MG63 (cell line): ENCODE measurements around the gene SBDS. TPM values are rescaled to one million over a fixed set of nuclear protein-coding genes. Genes with fewer than 3 reads are reported as not detected.

Experiments
- DNase-seq: peaks from one replicate; pipeline ENCODE4 v3.0.0-alpha.2; 2020
- H3K27me3 ChIP-seq: fragments of 250-450 bp; sonication (Bioruptor Pico); 2 replicates; pipeline ENCODE4 v1.5.1; 2020; ENCODE audit warnings: mild to moderate bottlenecking, moderate library complexity
- H3K36me3 ChIP-seq: fragments of 250-450 bp; sonication (Bioruptor Pico); 2 replicates; pipeline ENCODE4 v1.5.1; 2020; ENCODE audit warnings: mild to moderate bottlenecking, moderate library complexity
- H3K4me3 ChIP-seq: fragments of 250-450 bp; sonication (Bioruptor Pico); 2 replicates; pipeline ENCODE4 v1.5.1; 2020; ENCODE audit warnings: mild to moderate bottlenecking, moderate library complexity
- H3K9me3 ChIP-seq: fragments of 250-450 bp; sonication (Bioruptor Pico); 2 replicates; pipeline ENCODE4 v1.5.1; 2020; ENCODE audit warnings: mild to moderate bottlenecking, moderate library complexity
- total RNA-seq: library from RNA; depleted of rRNA; stranded (reverse); fragments of >200 nt; shearing (Covaris generic); gene quantifications from 2 replicates; pipeline ENCODE4 v1.2.3, GENCODE V29; 2014; ENCODE audit warnings: low replicate concordance; rRNA removed

The SBDS gene
- total RNA-seq, 1 experiment from 2014 or later, result 71.7 TPM

DNA sequence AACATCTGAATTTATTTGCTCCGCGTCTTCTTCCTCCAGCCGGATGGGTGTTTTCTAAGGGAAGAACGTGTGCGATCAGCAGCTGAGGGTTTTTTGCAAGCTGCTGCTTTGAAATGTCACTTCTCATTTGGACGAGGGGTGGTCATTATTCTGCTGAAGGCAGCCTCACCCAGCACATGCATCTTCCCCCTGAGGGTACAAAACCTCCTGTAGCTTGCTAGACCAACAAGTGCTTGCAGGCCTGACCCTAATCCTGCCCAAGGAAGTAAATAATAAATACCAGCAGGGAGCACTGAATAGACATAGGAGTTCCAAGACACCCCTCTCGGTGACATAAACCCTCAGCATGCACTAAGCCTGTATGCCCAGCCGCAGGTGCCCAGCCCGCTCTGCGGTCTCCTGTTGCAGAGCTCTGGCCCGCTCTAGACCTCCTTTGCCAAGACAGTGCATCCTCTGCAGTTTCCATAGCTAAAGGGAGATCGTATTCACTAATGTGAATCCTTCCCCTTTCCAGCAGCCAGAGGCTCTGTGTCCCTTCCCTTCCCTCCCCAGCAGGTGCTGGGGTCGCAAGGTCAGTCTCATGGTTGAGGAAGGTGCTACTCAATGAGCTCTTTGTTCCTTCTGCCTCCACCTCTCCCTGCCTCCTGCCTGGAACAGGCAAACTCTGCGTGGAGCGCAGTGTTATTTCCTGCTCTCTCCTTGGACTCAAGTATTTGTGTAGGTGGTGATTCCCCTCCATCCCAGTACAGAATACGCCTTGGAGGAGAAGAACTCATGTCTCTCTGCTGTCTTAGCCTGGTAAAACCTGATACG, 36.6 kb downstream of the SBDS start:
- no peak overlapping the region for H3K4me3 ChIP-seq

DNA sequence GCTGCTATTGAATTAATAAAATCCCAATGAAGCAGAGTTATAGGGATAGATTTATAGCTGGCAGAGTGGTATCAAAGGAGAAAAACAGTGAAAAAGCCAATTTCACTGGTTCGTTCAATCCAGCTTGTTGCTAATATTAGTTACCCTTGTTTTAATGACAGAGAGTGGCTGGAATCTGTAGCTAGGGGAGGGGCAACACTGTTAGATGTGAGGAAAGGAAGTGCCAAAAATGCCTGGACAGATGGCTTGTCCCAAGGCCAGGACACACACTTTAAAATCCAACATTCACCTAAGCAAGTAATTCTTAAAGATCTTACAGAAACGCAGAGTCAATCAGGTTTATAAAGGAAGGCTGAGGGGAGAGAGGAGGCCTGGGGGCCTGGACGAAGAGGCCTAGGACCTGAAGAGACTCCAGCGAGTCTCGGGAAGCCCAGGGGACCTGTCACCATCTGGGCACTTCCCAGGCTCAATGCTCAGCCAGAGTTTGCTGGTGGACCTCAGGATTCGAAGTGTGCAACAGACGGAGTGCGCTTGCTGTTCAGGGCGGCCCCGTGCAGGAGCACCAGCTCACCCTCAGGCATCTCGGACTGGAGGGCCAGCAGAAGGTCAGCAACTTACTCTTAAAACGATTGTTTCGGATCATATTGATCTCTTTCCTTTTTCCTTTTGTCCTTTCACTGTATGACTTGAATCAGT, 37.6 kb downstream of the SBDS start:
- DNase-seq, result no peak
- Histone ChIP-seq H3K9me3 (no peaks in the 10 kb centered on the region), H3K27me3 (no peaks in the 10 kb centered on the region), H3K4me3 (no peak overlapping the region), H3K36me3 (peaks cover 6% of the 10 kb centered on the region; the same call in 1 of the 2 replicates)

More for the DNA sequence above, 36.6 kb downstream of the SBDS start:
- peaks cover 6% of the 10 kb centered on the region; the same call in 1 of the 2 replicates for H3K36me3 ChIP-seq
- H3K9me3 ChIP-seq, result no peaks in the 10 kb centered on the region
- H3K27me3 ChIP-seq, result no peaks in the 10 kb centered on the region
- DNase-seq, result no peak

DNA sequence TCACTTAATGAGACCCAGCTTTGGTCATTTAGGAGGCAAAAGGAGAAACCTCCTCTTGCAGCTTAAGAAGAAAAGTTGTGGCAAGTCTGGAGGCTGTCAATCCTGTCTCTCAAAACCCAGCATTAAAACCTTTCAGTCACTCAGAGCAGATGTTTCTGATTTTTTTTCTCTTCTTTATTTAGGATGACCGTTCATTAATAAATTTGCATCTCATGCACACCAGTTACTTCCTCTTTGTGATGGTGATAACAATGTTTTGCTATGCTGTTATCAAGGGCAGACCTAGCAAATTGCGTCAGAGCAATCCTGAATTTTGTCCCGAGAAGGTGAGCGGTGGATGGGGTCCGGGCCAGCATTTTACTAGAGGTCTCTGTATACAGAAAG, 42.4 kb downstream of the SBDS start:
- DNase-seq, result no peak
- peaks cover 18% of the 10 kb centered on the region for H3K36me3 ChIP-seq

GRCh38 chr7:66952343-66953043, 42.9 kb downstream of the SBDS start:
- Histone ChIP-seq H3K4me3 (no peak overlapping the region), H3K27me3 (no peaks in the 10 kb centered on the region), H3K9me3 (no peaks in the 10 kb centered on the region), H3K36me3 (peaks cover 18% of the 10 kb centered on the region)
- DNase-seq, result peak; percentile 81

More for the DNA sequence above, 42.4 kb downstream of the SBDS start:
- no peak overlapping the region for H3K4me3 ChIP-seq
- H3K27me3 ChIP-seq, result no peaks in the 10 kb centered on the region
- H3K9me3 ChIP-seq, result no peaks in the 10 kb centered on the region

GRCh38 chr7:66950763-66951162, 44.6 kb downstream of the SBDS start:
- H3K36me3 ChIP-seq, result peaks cover 15% of the 10 kb centered on the region
- H3K4me3 ChIP-seq, result no peak overlapping the region
- no peaks in the 10 kb centered on the region for H3K27me3 ChIP-seq
- no peaks in the 10 kb centered on the region for H3K9me3 ChIP-seq
- no peak for DNase-seq

- DNase-seq, result no peak
- no peak overlapping the region for H3K4me3 ChIP-seq
These were observed 45.1 kb downstream of the SBDS start for GRCh38 chr7:66950311-66950710.

DNA sequence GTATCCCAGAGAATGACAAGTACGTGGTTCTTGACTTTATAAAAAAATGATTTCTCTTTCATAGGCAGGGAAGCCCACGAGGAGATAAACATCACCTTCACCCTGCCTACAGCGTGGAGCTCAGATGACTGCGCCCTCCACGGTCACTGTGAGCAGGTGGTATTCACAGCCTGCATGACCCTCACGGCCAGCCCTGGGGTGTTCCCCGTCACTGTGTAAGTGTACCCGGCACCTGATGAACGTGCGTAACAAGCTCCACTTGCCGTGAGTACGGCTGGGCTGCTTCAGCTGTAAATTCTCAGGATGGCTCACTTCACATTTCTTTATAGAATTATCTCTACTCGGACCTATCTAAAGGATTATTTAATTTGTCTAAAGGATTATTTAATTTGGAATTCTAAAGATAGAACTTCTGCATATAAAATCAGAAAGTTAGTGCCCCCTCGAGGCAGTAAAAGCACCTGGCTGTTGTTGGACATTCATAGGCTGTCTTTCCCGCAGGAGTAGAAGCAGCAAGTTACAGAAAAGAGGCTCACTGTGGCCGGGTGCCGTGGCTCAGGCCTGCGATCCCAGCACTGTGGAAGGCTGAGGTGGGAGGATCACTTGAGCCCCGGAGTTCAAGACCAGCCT, 46.8 kb downstream of the SBDS start:
- DNase-seq, result no peak
- Histone ChIP-seq H3K36me3 (peaks cover 19% of the 10 kb centered on the region), H3K9me3 (no peaks in the 10 kb centered on the region), H3K4me3 (no peak overlapping the region), H3K27me3 (no peaks in the 10 kb centered on the region)

More at GRCh38 chr7:66950311-66950710, 45.1 kb downstream of the SBDS start:
- Histone ChIP-seq H3K36me3 (peaks cover 15% of the 10 kb centered on the region), H3K9me3 (no peaks in the 10 kb centered on the region), H3K27me3 (no peaks in the 10 kb centered on the region)

DNA sequence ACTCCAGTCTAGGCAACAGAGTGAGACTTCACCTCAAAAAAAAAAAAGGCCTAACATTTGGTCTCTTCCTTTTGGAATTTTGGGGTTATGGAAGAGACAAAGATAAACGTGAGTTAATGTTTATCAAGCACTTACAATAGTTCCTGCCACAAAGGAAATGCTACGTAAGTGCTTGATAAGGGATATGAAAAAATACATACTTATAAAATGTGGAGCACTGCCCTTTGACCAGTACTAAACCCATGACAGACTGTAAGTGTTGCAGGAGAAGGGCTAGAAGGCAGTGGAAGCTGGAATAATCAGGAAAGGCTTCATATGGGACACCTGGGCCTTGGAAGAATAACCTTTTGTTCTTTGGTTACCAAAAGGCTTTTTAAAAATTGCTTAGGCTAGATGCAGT, 48.8 kb downstream of the SBDS start:
- H3K9me3 ChIP-seq, result no peaks in the 10 kb centered on the region
- DNase-seq, result no peak
- H3K4me3 ChIP-seq, result no peak overlapping the region
- no peaks in the 10 kb centered on the region for H3K27me3 ChIP-seq
- H3K36me3 ChIP-seq, result peaks cover 20% of the 10 kb centered on the region

- H3K27me3 ChIP-seq, result no peaks in the 10 kb centered on the region
- H3K9me3 ChIP-seq, result no peaks in the 10 kb centered on the region
- no peak for DNase-seq
- peaks cover 8% of the 10 kb centered on the region for H3K36me3 ChIP-seq
- no peak overlapping the region for H3K4me3 ChIP-seq
These were observed 56.1 kb downstream of the SBDS start for GRCh38 chr7:66939325-66939724.

- Histone ChIP-seq H3K27me3 (no peaks in the 10 kb centered on the region), H3K36me3 (peaks cover 8% of the 10 kb centered on the region), H3K4me3 (no peak overlapping the region), H3K9me3 (no peaks in the 10 kb centered on the region)
- no peak for DNase-seq
These were observed 57.4 kb downstream of the SBDS start for GRCh38 chr7:66937940-66938339.

Other genes starting within 250 kb of the SBDS start
- 42.3 and 55.4 TPM in 2 replicates for gene TMEM248, start 74.4 kb downstream of the SBDS start, total RNA-seq
- 3.9 and 6.8 TPM in 2 replicates for gene TYW1, start 1.2 kb upstream of the SBDS start, total RNA-seq